ENCODE data around the gene FBXO47.
"Not testable (repeated sequence)": the region's sequence is repeated elsewhere in the genome, so short reads cannot be mapped to it uniquely, and the experiment has no call there.

Gene FBXO47

GRCh38 chr17:38921756-38922411, 45.3 kb downstream of the FBXO47 start:
- no peak for DNase-seq

- DNase-seq = no peak
Observed at GRCh38 chr17:38920374-38921291, 46.6 kb downstream of the FBXO47 start.

- no peak for DNase-seq
Observed at GRCh38 chr17:38919316-38920078, 47.7 kb downstream of the FBXO47 start.

- DNase-seq = no peak
Observed at GRCh38 chr17:38918916-38919315, 48.3 kb downstream of the FBXO47 start.

- no peak for DNase-seq
Observed at GRCh38 chr17:38918129-38918913, 48.9 kb downstream of the FBXO47 start.

- DNase-seq = no peak
Observed at GRCh38 chr17:38917259-38917658, 49.9 kb downstream of the FBXO47 start.

GRCh38 chr17:38916771-38917170, 50.4 kb downstream of the FBXO47 start:
- no peak for DNase-seq

GRCh38 chr17:38915639-38915995, 51.6 kb downstream of the FBXO47 start:
- no peak for DNase-seq

GRCh38 chr17:38914741-38915638, 52.2 kb downstream of the FBXO47 start:
- no peak for DNase-seq

- no peak for DNase-seq
Observed at GRCh38 chr17:38912221-38912813, 54.9 kb downstream of the FBXO47 start.

GRCh38 chr17:38911731-38912081, 55.5 kb downstream of the FBXO47 start:
- DNase-seq = not testable (repeated sequence)

- DNase-seq = no peak
Observed at GRCh38 chr17:38911081-38911730, 56.0 kb downstream of the FBXO47 start.

- no peak for DNase-seq
Observed at GRCh38 chr17:38910325-38910724, 56.9 kb downstream of the FBXO47 start.

GRCh38 chr17:38908676-38909181, 58.5 kb downstream of the FBXO47 start:
- no peak for DNase-seq

GRCh38 chr17:38907930-38908675, 59.1 kb downstream of the FBXO47 start:
- no peak for DNase-seq

GRCh38 chr17:38906460-38907228, 60.6 kb downstream of the FBXO47 start:
- DNase-seq = no peak

GRCh38 chr17:38905375-38905774, 61.8 kb downstream of the FBXO47 start:
- no peak for DNase-seq

- no peak for DNase-seq
Observed at GRCh38 chr17:38904892-38905291, 62.3 kb downstream of the FBXO47 start.

- no peak for DNase-seq
Observed at GRCh38 chr17:38903404-38903803, 63.8 kb downstream of the FBXO47 start.
